SK-N-MC (cell line): ENCODE measurements around the gene ITGBL1.

Experiments used
- EZH2 ChIP-seq: fragments of 200-600 bp; sonication (generic); IDR thresholded peaks from one replicate; pipeline ENCODE4 v1.6.1; 2017; ENCODE audit warnings: antibody characterized with exemption
- FOXP2 ChIP-seq: optimal IDR thresholded peaks from 2 replicates; pipeline ENCODE3; 2011; ENCODE audit warnings: mild to moderate bottlenecking, moderate library complexity; ENCODE audit not compliant: insufficient read depth; ENCODE audit errors: extremely low read length, control extremely low read depth
- POLR2AphosphoS5 ChIP-seq: IDR thresholded peaks from 2 replicates; pipeline ENCODE4 v1.6.1; 2012; ENCODE audit warnings: mild to moderate bottlenecking, low read depth, low read length, borderline replicate concordance

DNA sequence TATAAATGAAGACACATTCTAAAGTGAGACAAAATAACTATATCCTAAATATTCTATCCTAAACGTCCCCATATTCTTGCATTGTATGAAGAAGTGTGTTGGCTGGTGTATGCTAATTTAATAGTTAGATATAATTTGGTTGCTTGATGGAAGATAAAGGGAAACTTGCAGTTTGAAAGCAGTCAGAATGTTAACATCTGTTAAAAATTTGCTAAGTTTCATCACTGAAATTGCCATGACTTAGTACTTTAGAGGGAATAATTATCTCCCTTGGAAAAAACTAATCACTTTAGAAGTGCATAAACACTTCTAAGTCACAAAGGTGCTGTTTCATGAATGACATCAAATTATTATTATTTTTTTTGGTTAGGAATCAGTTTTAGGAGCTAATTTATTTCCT, 61.6 kb downstream of the ITGBL1 start:
- no peak for TF ChIP-seq EZH2
- no peak for TF ChIP-seq POLR2AphosphoS5
- no peak for TF ChIP-seq FOXP2
